ENCODE results near the gene SMS. TPM values are rescaled to one million over a fixed set of nuclear protein-coding genes. Genes with fewer than 3 reads are reported as not detected.
"Not testable (repeated sequence)": the region's sequence is repeated elsewhere in the genome, so short reads cannot be mapped to it uniquely, and the experiment has no call there.

The SMS gene
- polyA plus RNA-seq, 4 donors: 147 to 175 (median 160) TPM

- no peak for DNase-seq (ENCODE audit: low read depth in 4 of 4, low spot score in 3 of 4)
These were observed 9.2 kb downstream of the SMS start for GRCh38 chrX:21949689-21950088.

- DNase-seq (ENCODE audit: low read depth in 4 of 4, low spot score in 3 of 4): not testable (repeated sequence)
These were observed 10.0 kb downstream of the SMS start for GRCh38 chrX:21950557-21950956.

- DNase-seq (ENCODE audit: low read depth in 4 of 4, low spot score in 3 of 4): no peak
These were observed 12.1 kb downstream of the SMS start for GRCh38 chrX:21952624-21953023.

- not testable (repeated sequence) for DNase-seq (ENCODE audit: low read depth in 4 of 4, low spot score in 3 of 4)
These were observed 12.8 kb downstream of the SMS start for GRCh38 chrX:21953195-21953830.

- DNase-seq (ENCODE audit: low read depth in 4 of 4, low spot score in 3 of 4): no peak
These were observed 15.1 kb downstream of the SMS start for GRCh38 chrX:21955403-21956189.

GRCh38 chrX:21956783-21957182 lies 16.3 kb downstream of the SMS start:
- no peak for DNase-seq (ENCODE audit: low read depth in 4 of 4, low spot score in 3 of 4)

GRCh38 chrX:21958187-21958586 lies 17.7 kb downstream of the SMS start:
- DNase-seq (ENCODE audit: low read depth in 4 of 4, low spot score in 3 of 4): no peak

- DNase-seq (ENCODE audit: low read depth in 4 of 4, low spot score in 3 of 4): no peak
These were observed 18.4 kb downstream of the SMS start for GRCh38 chrX:21958916-21959315.

- DNase-seq (ENCODE audit: low read depth in 4 of 4, low spot score in 3 of 4): no peak
These were observed 19.0 kb downstream of the SMS start for GRCh38 chrX:21959362-21960051.

- no peak for DNase-seq (ENCODE audit: low read depth in 4 of 4, low spot score in 3 of 4)
These were observed 20.3 kb downstream of the SMS start for GRCh38 chrX:21960569-21961541.

GRCh38 chrX:21962361-21962760 lies 21.9 kb downstream of the SMS start:
- DNase-seq (ENCODE audit: low read depth in 4 of 4, low spot score in 3 of 4): no peak

GRCh38 chrX:21963269-21963668 lies 22.8 kb downstream of the SMS start:
- no peak for DNase-seq (ENCODE audit: low read depth in 4 of 4, low spot score in 3 of 4)

GRCh38 chrX:21963731-21964405 lies 23.4 kb downstream of the SMS start:
- no peak for DNase-seq (ENCODE audit: low read depth in 4 of 4, low spot score in 3 of 4)

- no peak for DNase-seq (ENCODE audit: low read depth in 4 of 4, low spot score in 3 of 4)
These were observed 26.4 kb downstream of the SMS start for GRCh38 chrX:21966866-21967265.

GRCh38 chrX:21968333-21968732 lies 27.8 kb downstream of the SMS start:
- DNase-seq (ENCODE audit: low read depth in 4 of 4, low spot score in 3 of 4): no peak

GRCh38 chrX:21970326-21970725 lies 29.8 kb downstream of the SMS start:
- DNase-seq (ENCODE audit: low read depth in 4 of 4, low spot score in 3 of 4): no peak

- DNase-seq (ENCODE audit: low read depth in 4 of 4, low spot score in 3 of 4): no peak
These were observed 31.5 kb downstream of the SMS start for GRCh38 chrX:21972046-21972445.

GRCh38 chrX:21972721-21973120 lies 32.2 kb downstream of the SMS start:
- DNase-seq (ENCODE audit: low read depth in 4 of 4, low spot score in 3 of 4): no peak

- DNase-seq (ENCODE audit: low read depth in 4 of 4, low spot score in 3 of 4): no peak
These were observed 33.0 kb downstream of the SMS start for GRCh38 chrX:21973321-21974010.

Data from right renal pelvis (tissue), 4 donors.